ENCODE results near the gene BMPER.

Gene BMPER

GRCh38 chr7:33923440-33924229 is 18.3 kb downstream of the BMPER start:
- no peak for FAIRE-seq

DNA sequence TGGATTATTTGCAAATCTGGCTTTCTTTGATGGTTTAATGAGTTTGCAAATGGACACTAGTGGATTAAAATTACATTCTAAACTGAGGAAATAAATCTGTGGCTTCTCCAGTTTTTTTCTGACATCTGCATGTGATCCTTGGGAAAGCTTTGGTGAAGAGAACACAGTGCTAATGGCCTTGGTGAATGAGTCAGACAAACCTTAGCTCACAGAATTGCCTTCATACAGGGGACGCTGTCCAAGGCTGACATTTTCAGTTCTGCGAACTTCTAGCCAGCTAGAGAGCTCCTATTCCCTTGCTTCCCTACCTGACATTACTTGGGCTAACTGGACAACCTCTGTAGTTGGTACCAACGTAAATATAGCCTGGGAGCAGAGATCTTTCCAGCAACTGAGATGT is 21.2 kb downstream of the BMPER start:
- no peak for FAIRE-seq

DNA sequence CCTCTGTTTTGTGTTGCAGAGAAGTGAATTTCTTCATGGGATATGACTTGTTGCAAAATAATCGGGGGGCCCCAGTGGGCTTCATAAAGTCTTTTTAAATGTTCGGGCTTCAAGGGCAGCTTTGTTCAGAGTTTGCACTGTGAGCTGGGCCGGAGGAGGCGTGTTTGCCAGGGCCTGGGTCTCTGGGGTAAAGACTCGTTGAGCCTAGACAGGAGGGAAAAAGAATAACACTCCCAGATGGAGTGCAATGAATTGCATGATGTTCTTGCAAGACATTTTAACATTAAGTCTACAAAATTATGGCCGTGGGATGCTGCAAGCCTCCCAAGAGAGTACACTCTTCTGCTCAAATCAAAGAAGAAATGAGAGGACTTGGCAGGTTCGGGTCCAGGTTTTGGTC is 23.6 kb downstream of the BMPER start:
- FAIRE-seq, result no peak

DNA sequence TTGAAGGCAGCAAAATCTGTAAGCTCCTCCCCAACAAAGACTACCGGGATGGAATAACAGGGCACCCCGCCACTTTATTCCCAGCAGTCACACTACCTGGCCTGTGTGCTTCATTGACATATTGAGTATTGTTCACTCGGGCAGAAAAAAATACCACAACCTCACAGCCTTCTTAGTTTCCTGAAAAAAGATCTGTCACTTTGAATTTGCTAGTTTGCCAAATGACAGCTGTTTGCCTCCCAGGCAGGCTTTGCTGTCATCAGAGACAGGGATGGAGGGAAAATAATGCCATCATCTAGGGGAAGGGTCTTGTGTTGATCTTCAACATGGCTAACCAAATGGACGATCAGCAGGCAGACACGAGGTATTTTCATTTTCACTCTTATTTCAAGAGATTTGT is 26.9 kb downstream of the BMPER start:
- no peak for FAIRE-seq

- FAIRE-seq, result peak; percentile 91
Measured at GRCh38 chr7:33932832-33933468, 27.6 kb downstream of the BMPER start.

DNA sequence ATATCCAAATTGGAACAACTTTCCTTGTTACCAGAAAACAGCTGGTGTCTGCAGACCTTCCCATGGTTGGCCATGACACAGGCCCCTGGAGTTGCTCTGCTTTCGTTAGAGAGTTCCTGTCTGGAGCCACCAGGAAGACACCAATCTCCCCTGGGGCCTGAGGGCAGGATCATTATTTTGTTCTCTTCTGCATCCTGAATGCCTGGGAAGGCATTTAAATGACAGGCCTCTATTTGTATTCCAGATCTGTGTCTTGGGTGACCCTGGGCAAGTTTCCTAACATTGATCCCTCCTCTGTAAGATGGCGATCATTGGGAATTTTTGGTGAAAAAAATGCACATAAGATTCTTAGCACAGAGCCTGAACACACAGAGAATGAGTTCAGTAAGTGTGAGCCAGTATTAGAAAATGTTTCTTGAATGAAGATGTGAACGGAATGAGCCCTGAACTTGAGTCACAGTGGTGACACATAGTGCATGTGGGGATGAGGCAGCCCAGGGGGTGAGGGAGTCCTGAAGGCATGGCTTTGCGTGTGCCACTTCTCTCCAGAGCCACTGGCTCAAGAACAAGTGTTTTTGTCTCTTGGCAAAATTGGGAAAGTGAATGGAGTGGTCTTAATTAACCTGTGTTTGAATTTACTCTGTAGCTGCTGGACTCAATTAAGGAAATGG is 28.4 kb downstream of the BMPER start:
- no peak for FAIRE-seq

DNA sequence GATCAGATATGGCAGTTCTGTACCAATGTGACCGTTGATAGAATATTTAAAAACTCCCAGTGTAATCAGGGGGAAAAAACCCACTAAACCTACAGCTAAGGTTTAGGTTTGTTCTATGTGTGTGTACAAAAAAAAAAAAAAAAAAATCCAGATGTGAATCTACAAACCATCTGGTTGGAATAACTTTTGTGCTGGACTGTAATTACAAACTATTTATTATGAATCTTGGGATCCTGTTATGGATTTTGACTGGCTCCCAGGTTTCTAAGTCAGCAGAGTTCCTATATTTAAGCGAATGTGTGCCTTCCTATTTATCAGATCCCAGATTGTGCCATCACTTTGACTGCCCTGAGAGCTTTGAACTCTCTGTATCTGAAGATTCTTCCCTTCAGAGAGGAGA is 29.1 kb downstream of the BMPER start:
- no peak for FAIRE-seq

- no peak for FAIRE-seq
Measured at GRCh38 chr7:33936503-33936902, 31.2 kb downstream of the BMPER start.

- FAIRE-seq, result no peak
Measured at GRCh38 chr7:33937871-33938270, 32.5 kb downstream of the BMPER start.

- FAIRE-seq, result no peak
Measured at GRCh38 chr7:33939121-33939520, 33.8 kb downstream of the BMPER start.

DNA sequence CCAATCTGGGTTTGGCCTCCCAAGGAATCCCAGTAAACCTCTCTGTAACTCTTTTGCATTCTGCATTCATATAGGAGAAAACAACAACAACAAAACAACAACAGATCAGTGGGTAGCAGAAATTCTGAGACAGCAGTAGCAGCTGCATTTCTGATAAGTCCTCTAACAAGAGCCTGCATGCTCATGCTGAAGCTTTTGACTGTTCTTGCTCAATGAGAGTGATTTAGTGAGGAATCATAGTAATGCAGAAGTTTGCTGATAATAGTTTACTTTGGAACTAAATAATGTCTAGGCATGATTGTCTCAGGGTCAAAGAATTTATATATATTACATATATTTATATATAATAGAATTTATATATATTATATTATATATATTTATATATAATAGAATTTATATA is 35.2 kb downstream of the BMPER start:
- FAIRE-seq, result no peak

GRCh38 chr7:33941418-33941817 is 36.1 kb downstream of the BMPER start:
- FAIRE-seq, result no peak

- FAIRE-seq, result no peak
Measured at GRCh38 chr7:33946094-33946699, 40.9 kb downstream of the BMPER start.

DNA sequence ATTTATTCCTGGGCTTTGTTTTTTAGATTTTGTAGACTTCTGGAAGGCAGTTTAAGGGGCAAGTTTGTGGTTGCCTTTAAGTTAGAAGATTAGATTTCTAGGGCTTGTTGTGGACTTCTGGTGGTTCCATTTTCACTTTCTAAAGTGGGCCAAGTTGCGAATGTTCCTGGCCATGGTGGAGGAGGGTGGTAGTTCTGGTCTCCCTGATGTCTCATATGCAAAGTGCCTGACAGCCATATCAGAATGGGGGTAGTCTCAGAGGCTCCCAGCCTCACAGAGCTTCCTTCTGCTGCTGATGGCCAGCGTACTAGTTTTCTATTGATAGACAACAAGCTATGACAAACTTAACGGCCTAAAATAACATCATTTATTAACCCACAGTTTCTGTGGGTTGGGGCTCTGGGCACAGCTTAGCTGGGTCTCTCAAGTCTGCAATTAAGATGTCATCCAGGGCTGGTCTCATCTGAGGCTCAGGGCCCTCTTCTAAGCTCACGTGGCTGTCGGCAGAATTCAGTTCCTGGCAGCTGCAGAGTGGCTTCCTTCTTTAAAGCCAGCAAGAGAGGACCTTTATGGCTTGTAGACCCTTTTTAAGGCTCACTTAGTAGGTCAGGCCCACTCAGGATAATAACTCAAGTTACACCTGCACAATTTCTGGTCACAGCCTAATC is 44.8 kb downstream of the BMPER start:
- FAIRE-seq, result no peak

DNA sequence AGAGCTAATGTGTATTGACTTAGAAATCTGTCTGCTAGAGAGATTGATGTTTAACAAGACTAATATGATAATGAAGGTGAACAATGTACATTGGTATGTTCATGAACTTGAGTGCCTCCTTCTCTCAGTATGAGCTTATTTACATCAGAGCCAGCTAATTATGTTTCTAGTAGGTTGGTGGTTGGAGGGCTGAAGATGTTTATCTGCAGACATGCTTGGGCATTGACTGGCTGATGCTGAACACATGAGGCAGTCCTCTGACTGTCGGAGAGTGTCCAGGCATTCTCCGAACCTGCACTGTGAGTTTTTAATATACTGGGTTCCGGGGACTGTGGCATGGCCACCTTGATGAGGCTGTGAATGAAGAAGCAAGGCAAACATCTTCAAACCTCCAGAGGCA is 47.5 kb downstream of the BMPER start:
- FAIRE-seq, result no peak

DNA sequence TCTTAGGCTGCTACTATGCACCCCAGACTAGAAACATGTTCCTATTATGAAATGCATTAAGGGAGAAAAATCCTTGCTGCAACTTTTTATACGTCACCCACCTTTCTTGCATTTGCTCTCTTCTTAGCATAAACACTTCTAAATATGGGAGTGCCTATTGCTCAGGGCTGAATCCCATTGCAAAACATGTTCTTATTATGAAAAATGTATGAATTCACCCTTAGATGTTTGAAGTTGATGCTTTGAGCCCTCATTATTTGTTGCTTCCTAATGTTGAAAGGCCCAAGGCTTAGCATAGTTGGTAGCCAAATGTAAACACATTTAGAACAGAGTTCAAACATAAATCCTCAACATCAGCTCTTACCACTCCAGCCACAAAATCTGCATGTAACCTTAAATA is 52.8 kb downstream of the BMPER start:
- no peak for FAIRE-seq

- no peak for FAIRE-seq
Measured at GRCh38 chr7:33959676-33960075, 54.3 kb downstream of the BMPER start.

- FAIRE-seq, result no peak
Measured at GRCh38 chr7:33961948-33962347, 56.6 kb downstream of the BMPER start.

DNA sequence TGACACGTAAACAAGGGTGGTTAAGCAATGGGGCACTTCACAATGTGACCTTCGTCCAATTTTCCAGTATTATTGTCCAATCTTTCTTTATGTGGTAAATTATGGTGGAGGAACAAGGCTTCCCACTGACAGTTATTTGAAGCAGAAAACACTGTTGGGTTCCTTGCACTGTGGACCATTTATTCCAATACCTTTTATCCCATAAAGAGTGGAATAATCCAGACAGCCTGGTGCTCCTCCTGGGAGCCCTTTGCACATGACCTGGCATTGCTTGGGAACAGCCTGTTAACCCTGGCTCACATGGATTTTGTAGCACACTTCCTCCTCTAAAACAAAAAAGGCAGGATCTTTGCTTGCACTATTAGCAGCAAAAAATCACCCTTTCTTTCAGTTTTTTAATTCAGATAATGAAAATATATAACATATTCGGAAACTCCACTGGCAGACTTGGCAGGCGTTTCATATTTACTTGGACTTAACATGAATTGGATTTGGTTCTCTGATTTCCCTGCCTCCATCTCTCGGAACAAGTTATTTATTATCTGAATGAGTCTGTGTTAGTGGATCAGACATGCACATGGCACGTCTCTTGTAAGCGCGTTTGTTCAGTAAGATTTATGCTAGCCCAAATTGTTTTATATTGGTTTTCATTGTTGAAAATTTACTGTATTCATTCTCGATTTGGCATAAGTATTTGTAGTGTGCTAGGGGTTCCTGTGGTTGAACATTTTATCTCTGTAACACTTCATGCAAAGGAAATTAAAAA is 59.3 kb downstream of the BMPER start:
- FAIRE-seq, result no peak

- FAIRE-seq, result no peak
Measured at GRCh38 chr7:33965183-33965744, 59.9 kb downstream of the BMPER start.

GRCh38 chr7:33968591-33968990 is 63.3 kb downstream of the BMPER start:
- no peak for FAIRE-seq

GRCh38 chr7:33970536-33970935 is 65.2 kb downstream of the BMPER start:
- no peak for FAIRE-seq
